Measurements from ENCODE around the gene CCDC88C. TPM values are rescaled to one million over a fixed set of nuclear protein-coding genes. Genes with fewer than 3 reads are reported as not detected.

The CCDC88C gene
- total RNA-seq, 1 experiment from 2014 or later = 21.3 TPM

DNA sequence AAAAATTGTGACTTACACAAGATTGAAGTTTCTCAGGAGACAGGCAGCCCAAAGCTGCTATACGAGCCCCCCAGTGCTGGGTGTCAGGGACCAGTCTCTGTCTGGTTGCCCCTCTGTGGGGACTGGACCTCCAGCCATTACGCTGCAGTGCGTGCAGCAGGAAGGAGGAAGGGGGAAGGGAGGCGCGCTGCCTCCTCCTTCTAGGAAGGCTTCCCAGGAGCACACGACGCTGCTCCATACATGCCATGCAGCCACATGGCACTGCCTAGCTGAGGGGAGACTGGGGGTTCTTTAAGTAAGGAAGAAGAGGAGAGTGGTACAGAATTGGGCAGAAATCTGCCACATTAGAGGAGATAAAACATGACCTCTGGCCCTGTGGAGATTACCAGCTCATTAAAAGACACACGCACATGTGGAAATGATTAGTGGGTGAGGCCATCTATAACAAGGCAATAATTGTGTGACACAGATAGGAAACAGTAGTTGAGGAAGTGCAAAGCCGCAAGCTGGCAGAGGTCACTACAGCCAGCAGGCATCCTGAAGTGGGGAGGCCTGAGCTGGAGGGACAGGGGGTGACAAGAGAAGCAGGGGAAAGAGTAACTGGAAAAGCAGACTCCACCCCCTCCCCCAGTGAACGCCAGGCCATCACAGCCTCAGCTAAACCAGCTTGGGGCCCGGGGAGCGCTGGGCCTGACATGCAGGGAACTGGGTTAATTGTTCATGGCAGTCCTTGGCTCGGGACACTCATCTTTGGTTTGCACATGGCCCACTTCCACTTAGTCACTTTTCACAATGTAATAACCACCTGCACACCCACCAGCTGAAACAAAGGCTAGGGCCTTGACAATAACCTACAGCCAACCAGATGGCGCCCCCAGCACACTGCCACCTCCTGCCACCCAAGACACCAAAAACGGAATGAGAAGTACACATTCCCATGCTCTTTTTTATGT lies 39.6 kb downstream of the CCDC88C start:
- POLR2A ChIA-PET = no interaction called here
- no peak for ATAC-seq

GRCh38 chr14:91376547-91377477 lies 40.8 kb downstream of the CCDC88C start:
- ChIA-PET POLR2A (no interaction called here), CTCF (interaction anchor here (0.7 kb wide), 1 partner anchor 635 kb away, joined by 3 read pairs; no protein-coding TSS in a partner anchor)
- no peak for ATAC-seq
- Histone ChIP-seq H3K36me3 (ENCODE audit: control insufficient read depth, insufficient read depth, low read length) (no peaks in the 10 kb centered on the region), H3K4me3 (ENCODE audit: low read depth in 2 of 2, low read length in 2 of 2) (no peak overlapping the region), H3K27me3 (ENCODE audit: control insufficient read depth, insufficient read depth, low read length) (no peaks in the 10 kb centered on the region), H3K9me3 (ENCODE audit: control insufficient read depth, insufficient read depth, low read depth, low read length) (no peaks in the 10 kb centered on the region), H3K4me1 (ENCODE audit: control insufficient read depth, insufficient read depth, low read length) (peaks cover 38% of the 10 kb centered on the region), H3K27ac (ENCODE audit: low read length) (no peak overlapping the region)
- no peak for DNase-seq (ENCODE audit: low read depth, low spot score)
- in situ Hi-C loops (cut with HindIII; ENCODE audit: low pct_unique_long_range_greater_than_20kb, low sequenced_read_pairs) = no loop called here
- intact Hi-C loops (cut with micrococcal nuclease; ENCODE audit: unreplicated experiment) = no loop called here
- TF ChIP-seq REST (IDR thresholded peaks at IDR 0.05; ENCODE audit: insufficient read depth in 1 of 2, low read depth in 2 of 2, low read length in 1 of 2) (no peak), POLR2AphosphoS5 (IDR thresholded peaks at IDR 0.05; ENCODE audit: low read depth, low read length) (no peak), SIN3A (IDR thresholded peaks at IDR 0.05; ENCODE audit: borderline replicate concordance, insufficient read depth, low read depth, low read length) (no peak), TCF7L2 (IDR thresholded peaks at IDR 0.05; ENCODE audit: low read depth, low read length) (no peak)
- TF ChIP-seq, protein P1, sequence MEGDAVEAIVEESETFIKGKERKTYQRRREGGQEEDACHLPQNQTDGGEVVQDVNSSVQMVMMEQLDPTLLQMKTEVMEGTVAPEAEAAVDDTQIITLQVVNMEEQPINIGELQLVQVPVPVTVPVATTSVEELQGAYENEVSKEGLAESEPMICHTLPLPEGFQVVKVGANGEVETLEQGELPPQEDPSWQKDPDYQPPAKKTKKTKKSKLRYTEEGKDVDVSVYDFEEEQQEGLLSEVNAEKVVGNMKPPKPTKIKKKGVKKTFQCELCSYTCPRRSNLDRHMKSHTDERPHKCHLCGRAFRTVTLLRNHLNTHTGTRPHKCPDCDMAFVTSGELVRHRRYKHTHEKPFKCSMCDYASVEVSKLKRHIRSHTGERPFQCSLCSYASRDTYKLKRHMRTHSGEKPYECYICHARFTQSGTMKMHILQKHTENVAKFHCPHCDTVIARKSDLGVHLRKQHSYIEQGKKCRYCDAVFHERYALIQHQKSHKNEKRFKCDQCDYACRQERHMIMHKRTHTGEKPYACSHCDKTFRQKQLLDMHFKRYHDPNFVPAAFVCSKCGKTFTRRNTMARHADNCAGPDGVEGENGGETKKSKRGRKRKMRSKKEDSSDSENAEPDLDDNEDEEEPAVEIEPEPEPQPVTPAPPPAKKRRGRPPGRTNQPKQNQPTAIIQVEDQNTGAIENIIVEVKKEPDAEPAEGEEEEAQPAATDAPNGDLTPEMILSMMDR (IDR thresholded peaks at IDR 0.05) = no peak
- no TSS peak for BruUV-seq (replicated peaks)

More for the DNA sequence above, 39.6 kb downstream of the CCDC88C start:
- Histone ChIP-seq H3K9me3 (ENCODE audit: control insufficient read depth, insufficient read depth, low read depth, low read length) (no peaks in the 10 kb centered on the region), H3K4me1 (ENCODE audit: control insufficient read depth, insufficient read depth, low read length) (peaks cover 33% of the 10 kb centered on the region), H3K27ac (ENCODE audit: low read length) (no peak overlapping the region), H3K27me3 (ENCODE audit: control insufficient read depth, insufficient read depth, low read length) (no peaks in the 10 kb centered on the region), H3K36me3 (ENCODE audit: control insufficient read depth, insufficient read depth, low read length) (no peaks in the 10 kb centered on the region), H3K4me3 (ENCODE audit: low read depth in 2 of 2, low read length in 2 of 2) (no peak overlapping the region)
- intact Hi-C loops (cut with micrococcal nuclease; ENCODE audit: unreplicated experiment) = no loop called here
- TF ChIP-seq, protein P1 (IDR thresholded peaks at IDR 0.05) = no peak
- TF ChIP-seq POLR2AphosphoS5 (IDR thresholded peaks at IDR 0.05; ENCODE audit: low read depth, low read length) = no peak
- no TSS peak for BruUV-seq (replicated peaks)
- in situ Hi-C loops (cut with HindIII; ENCODE audit: low pct_unique_long_range_greater_than_20kb, low sequenced_read_pairs) = no loop called here
- no peak for DNase-seq (ENCODE audit: low read depth, low spot score)
- CTCF ChIA-PET = no interaction called here
